Activated T-helper 2 cell treated with anti-CD3 and anti-CD28 coated beads, Interferon-gamma antibody, Interleukin-2, Interleukin-4, amounts not matched to agents 10 μg/mL and 5 μg/mL and 100 μg/mL, durations not matched to agents 14 hours and 24 hours and 36 hours (primary cell): ENCODE results near the gene KRTAP10-1. TPM values are rescaled to one million over a fixed set of nuclear protein-coding genes. Genes with fewer than 3 reads are reported as not detected.

Experiments
- DNase-seq: peaks from one replicate; pipeline ENCODE4 v3.0.0; 2021; ENCODE audit warnings: low spot score
- H3K27ac Mint-ChIP-seq: one replicate; pipeline ENCODE4 v1.8.0; 2021; ENCODE audit warnings: mixed read lengths
- H3K27me3 Mint-ChIP-seq: one replicate; pipeline ENCODE4 v1.8.0; 2021; ENCODE audit warnings: low read depth, mixed read lengths
- H3K36me3 Mint-ChIP-seq: one replicate; pipeline ENCODE4 v1.8.0; 2021; ENCODE audit warnings: low read depth, mixed read lengths
- H3K4me1 Mint-ChIP-seq: one replicate; pipeline ENCODE4 v1.8.0; 2021; ENCODE audit warnings: low read depth, mixed read lengths
- H3K4me3 Mint-ChIP-seq: one replicate; pipeline ENCODE4 v1.8.0; 2021; ENCODE audit warnings: low read depth, mild to moderate bottlenecking, moderate library complexity, mixed read lengths
- H3K9me3 Mint-ChIP-seq: one replicate; pipeline ENCODE4 v1.8.0; 2021; ENCODE audit warnings: mixed read lengths
- intact Hi-C: fragments of 100-400 bp; cut with micrococcal nuclease; formaldehyde crosslinking; loops from one replicate; pipeline ENCODE4 v1.15.1; 2023
- total RNA-seq: library from RNA; stranded (reverse); gene quantifications from 2 replicates; pipeline ENCODE4 v1.2.3, GENCODE V29; 2022

KRTAP10-1 gene
- total RNA-seq, 1 donor from 2014 or later = not detected

GRCh38 chr21:44526096-44526997, 13.6 kb downstream of the KRTAP10-1 start:
- intact Hi-C loops = no loop called here
- Mint-ChIP-seq H3K9me3 (no peaks in the 10 kb centered on the region), H3K4me1 (no peaks in the 10 kb centered on the region), H3K27me3 (no peaks in the 10 kb centered on the region), H3K27ac (no peak overlapping the region), H3K4me3 (no peak overlapping the region), H3K36me3 (no peaks in the 10 kb centered on the region)
- no peak for DNase-seq

- DNase-seq = no peak
- no peaks in the 10 kb centered on the region for H3K4me1 Mint-ChIP-seq
- no peaks in the 10 kb centered on the region for H3K36me3 Mint-ChIP-seq
- H3K27me3 Mint-ChIP-seq = no peaks in the 10 kb centered on the region
- H3K9me3 Mint-ChIP-seq = no peaks in the 10 kb centered on the region
- intact Hi-C loops = no loop called here
- H3K27ac Mint-ChIP-seq = no peak overlapping the region
- no peak overlapping the region for H3K4me3 Mint-ChIP-seq
Observed at GRCh38 chr21:44525391-44526095, 14.5 kb downstream of the KRTAP10-1 start.

GRCh38 chr21:44524414-44525371, 15.3 kb downstream of the KRTAP10-1 start:
- DNase-seq = no peak
- Mint-ChIP-seq H3K36me3 (no peaks in the 10 kb centered on the region), H3K9me3 (no peaks in the 10 kb centered on the region), H3K4me3 (no peak overlapping the region), H3K27ac (no peak overlapping the region), H3K4me1 (no peaks in the 10 kb centered on the region), H3K27me3 (no peaks in the 10 kb centered on the region)
- intact Hi-C loops = no loop called here

GRCh38 chr21:44523567-44524413, 16.2 kb downstream of the KRTAP10-1 start:
- no peak overlapping the region for H3K4me3 Mint-ChIP-seq
- no peaks in the 10 kb centered on the region for H3K36me3 Mint-ChIP-seq
- no peaks in the 10 kb centered on the region for H3K9me3 Mint-ChIP-seq
- no peak overlapping the region for H3K27ac Mint-ChIP-seq
- no peak for DNase-seq
- H3K4me1 Mint-ChIP-seq = no peaks in the 10 kb centered on the region
- intact Hi-C loops = no loop called here
- no peaks in the 10 kb centered on the region for H3K27me3 Mint-ChIP-seq

- DNase-seq = no peak
- H3K27ac Mint-ChIP-seq = no peak overlapping the region
- no peaks in the 10 kb centered on the region for H3K27me3 Mint-ChIP-seq
- no peaks in the 10 kb centered on the region for H3K36me3 Mint-ChIP-seq
- H3K4me3 Mint-ChIP-seq = no peak overlapping the region
- H3K4me1 Mint-ChIP-seq = peaks cover 4% of the 10 kb centered on the region
- no peaks in the 10 kb centered on the region for H3K9me3 Mint-ChIP-seq
- intact Hi-C loops = no loop called here
Observed at GRCh38 chr21:44522753-44523204, 17.2 kb downstream of the KRTAP10-1 start.

GRCh38 chr21:44521928-44522752, 17.9 kb downstream of the KRTAP10-1 start:
- DNase-seq = no peak
- no peak overlapping the region for H3K4me3 Mint-ChIP-seq
- intact Hi-C loops = no loop called here
- no peak overlapping the region for H3K27ac Mint-ChIP-seq
- H3K36me3 Mint-ChIP-seq = no peaks in the 10 kb centered on the region
- H3K27me3 Mint-ChIP-seq = no peaks in the 10 kb centered on the region
- no peaks in the 10 kb centered on the region for H3K9me3 Mint-ChIP-seq
- peaks cover 4% of the 10 kb centered on the region for H3K4me1 Mint-ChIP-seq

GRCh38 chr21:44521301-44521927, 18.6 kb downstream of the KRTAP10-1 start:
- intact Hi-C loops = no loop called here
- no peak overlapping the region for H3K27ac Mint-ChIP-seq
- H3K4me1 Mint-ChIP-seq = peaks cover 4% of the 10 kb centered on the region
- DNase-seq = no peak
- no peaks in the 10 kb centered on the region for H3K27me3 Mint-ChIP-seq
- no peaks in the 10 kb centered on the region for H3K36me3 Mint-ChIP-seq
- no peak overlapping the region for H3K4me3 Mint-ChIP-seq
- H3K9me3 Mint-ChIP-seq = no peaks in the 10 kb centered on the region

GRCh38 chr21:44520326-44521300, 19.4 kb downstream of the KRTAP10-1 start:
- no peak for DNase-seq
- Mint-ChIP-seq H3K36me3 (no peaks in the 10 kb centered on the region), H3K4me1 (peaks cover 4% of the 10 kb centered on the region), H3K4me3 (no peak overlapping the region), H3K27ac (no peak overlapping the region), H3K27me3 (no peaks in the 10 kb centered on the region), H3K9me3 (no peaks in the 10 kb centered on the region)
- intact Hi-C loops = no loop called here

GRCh38 chr21:44519346-44520325, 20.4 kb downstream of the KRTAP10-1 start:
- H3K4me1 Mint-ChIP-seq = peaks cover 4% of the 10 kb centered on the region
- no peak overlapping the region for H3K27ac Mint-ChIP-seq
- intact Hi-C loops = no loop called here
- H3K9me3 Mint-ChIP-seq = no peaks in the 10 kb centered on the region
- no peak overlapping the region for H3K4me3 Mint-ChIP-seq
- DNase-seq = no peak
- H3K36me3 Mint-ChIP-seq = no peaks in the 10 kb centered on the region
- no peaks in the 10 kb centered on the region for H3K27me3 Mint-ChIP-seq
